ENCODE results near the gene TRERF1. TPM values are rescaled to one million over a fixed set of nuclear protein-coding genes. Genes with fewer than 3 reads are reported as not detected.

Gene TRERF1
- total and polyA plus RNA-seq, 5 donors = 1.2 to 3.1 (median 2.1) TPM

- no peak overlapping the region for H3K4me3 ChIP-seq (ENCODE audit: low read length)
- DNase-seq (no peak), ATAC-seq (peak; percentile 9 to 30)
- H3K27me3 ChIP-seq (ENCODE audit: control insufficient read depth, insufficient read depth) = no peaks in the 10 kb centered on the region
- H3K27ac ChIP-seq (ENCODE audit: low read length) = no peak overlapping the region
- H3K4me1 ChIP-seq (ENCODE audit: control insufficient read depth, insufficient read depth, low read length) = peaks cover 5% of the 10 kb centered on the region
- intact Hi-C loops (cut with DNase I) = loop anchor here in 1 of 4 donors (5.0 kb wide), 1 partner anchor 85 kb away; the partner anchor contains the start of gene TRERF1
- 53% methylated on average over 14 of the region's 14 CpGs for WGBS
- H3K9me3 ChIP-seq (ENCODE audit: control insufficient read depth, low read length) = no peaks in the 10 kb centered on the region
Observed at GRCh38 chr6:42367353-42368011, 84.2 kb downstream of the TRERF1 start.

DNA sequence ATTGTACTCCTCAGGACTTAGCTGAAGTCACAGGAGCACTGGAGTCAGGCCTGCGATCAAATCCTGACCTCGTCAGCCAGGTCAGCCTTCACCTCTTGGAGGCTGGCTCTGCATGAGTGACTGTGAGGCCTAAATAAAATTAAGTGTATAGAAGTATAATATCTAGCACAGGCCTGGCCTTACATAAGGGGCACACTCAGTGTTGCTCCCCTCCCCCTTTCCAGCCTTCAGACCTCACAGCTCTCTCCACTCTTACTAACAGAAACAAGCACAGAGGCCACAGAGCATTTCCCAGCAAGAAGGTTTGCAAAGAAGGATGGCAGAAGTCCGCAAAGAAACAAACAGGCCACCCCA, 84.8 kb downstream of the TRERF1 start:
- ATAC-seq (no peak), DNase-seq (no peak)
- no peaks in the 10 kb centered on the region for H3K9me3 ChIP-seq (ENCODE audit: control insufficient read depth, low read length)
- H3K27ac ChIP-seq (ENCODE audit: low read length) = no peak overlapping the region
- intact Hi-C loops (cut with DNase I) = loop anchor here in 1 of 4 donors (5.0 kb wide), 1 partner anchor 85 kb away; the partner anchor contains the start of gene TRERF1
- no peak overlapping the region for H3K4me3 ChIP-seq (ENCODE audit: low read length)
- H3K27me3 ChIP-seq (ENCODE audit: control insufficient read depth, insufficient read depth) = no peaks in the 10 kb centered on the region
- H3K4me1 ChIP-seq (ENCODE audit: control insufficient read depth, insufficient read depth, low read length) = peaks cover 5% of the 10 kb centered on the region
- WGBS = 85% methylated on average over 3 of the region's 3 CpGs

DNA sequence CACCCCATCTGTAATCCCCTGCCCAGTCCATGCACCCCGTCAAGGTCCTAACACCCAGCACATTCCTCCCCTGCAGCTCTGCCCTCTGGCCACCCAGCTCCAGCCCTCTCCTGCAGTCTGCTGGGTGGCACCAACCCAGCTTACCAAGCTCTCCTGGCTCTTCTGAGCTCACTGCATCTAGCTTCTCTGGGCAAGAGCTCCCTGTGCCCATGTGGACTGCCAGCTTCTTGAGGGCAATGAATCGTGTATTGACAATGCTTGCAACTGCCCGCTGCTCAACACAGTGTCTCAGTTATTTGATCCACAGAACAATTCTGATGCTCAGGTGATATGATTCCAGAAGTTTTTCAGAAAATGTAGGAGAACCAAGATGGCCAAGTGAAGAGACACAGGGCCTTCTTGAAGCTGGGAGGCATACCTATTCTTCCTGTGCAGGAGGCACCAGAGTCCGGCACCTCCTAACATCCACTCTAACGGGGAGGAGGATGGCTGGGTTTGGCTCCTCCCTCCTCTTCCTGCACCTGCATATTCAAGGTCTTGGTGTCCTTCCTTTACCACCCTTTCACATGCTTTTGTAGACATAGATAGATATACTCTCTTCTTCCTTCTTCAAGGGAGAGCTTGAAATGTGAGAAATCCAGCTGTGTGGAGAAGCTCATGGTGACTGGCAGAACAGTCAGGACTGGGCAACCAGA, 85.6 kb downstream of the TRERF1 start:
- intact Hi-C loops (cut with DNase I) = loop anchor here in 1 of 4 donors (5.0 kb wide), 1 partner anchor 86 kb away; the partner anchor contains the start of gene TRERF1
- DNase-seq (no peak), ATAC-seq (no peak)
- WGBS = 93% methylated on average over 5 of the region's 5 CpGs
- Histone ChIP-seq H3K27ac (ENCODE audit: low read length) (no peak overlapping the region), H3K4me1 (ENCODE audit: control insufficient read depth, insufficient read depth, low read length) (peaks cover 5% of the 10 kb centered on the region), H3K4me3 (ENCODE audit: low read length) (no peak overlapping the region), H3K27me3 (ENCODE audit: control insufficient read depth, insufficient read depth) (no peaks in the 10 kb centered on the region), H3K9me3 (ENCODE audit: control insufficient read depth, low read length) (no peaks in the 10 kb centered on the region)

GRCh38 chr6:42365021-42365420, 86.7 kb downstream of the TRERF1 start:
- ATAC-seq = no peak
- H3K9me3 ChIP-seq (ENCODE audit: control insufficient read depth, low read length) = no peaks in the 10 kb centered on the region
- H3K27ac ChIP-seq (ENCODE audit: low read length) = no peak overlapping the region
- intact Hi-C loops (cut with DNase I) = loop anchor here in 1 of 4 donors (5.0 kb wide), 1 partner anchor 87 kb away; the partner anchor contains the start of gene TRERF1
- H3K27me3 ChIP-seq (ENCODE audit: control insufficient read depth, insufficient read depth) = no peaks in the 10 kb centered on the region
- no peak overlapping the region for H3K4me3 ChIP-seq (ENCODE audit: low read length)
- 74% methylated on average over 8 of the region's 8 CpGs for WGBS
- DNase-seq = peak; percentile 28 to 68 (median 60)
- H3K4me1 ChIP-seq (ENCODE audit: control insufficient read depth, insufficient read depth, low read length) = peaks cover 5% of the 10 kb centered on the region

- DNase-seq = no peak
- intact Hi-C loops (cut with DNase I) = no loop called here
- ATAC-seq = no peak
Observed at GRCh38 chr6:42363926-42364849, 87.5 kb downstream of the TRERF1 start.

GRCh38 chr6:42361036-42361435, 90.7 kb downstream of the TRERF1 start:
- WGBS = 97% methylated on average over 3 of the region's 3 CpGs

More at GRCh38 chr6:42363926-42364849, 87.5 kb downstream of the TRERF1 start:
- 76% methylated on average over 8 of the region's 8 CpGs for WGBS
- H3K27ac ChIP-seq (ENCODE audit: low read length) = no peak overlapping the region
- no peaks in the 10 kb centered on the region for H3K27me3 ChIP-seq (ENCODE audit: control insufficient read depth, insufficient read depth)
- no peaks in the 10 kb centered on the region for H3K9me3 ChIP-seq (ENCODE audit: control insufficient read depth, low read length)
- H3K4me3 ChIP-seq (ENCODE audit: low read length) = no peak overlapping the region
- peaks cover 5% of the 10 kb centered on the region for H3K4me1 ChIP-seq (ENCODE audit: control insufficient read depth, insufficient read depth, low read length)

GRCh38 chr6:42359021-42359420, 92.7 kb downstream of the TRERF1 start:
- no peaks in the 10 kb centered on the region for H3K27me3 ChIP-seq (ENCODE audit: control insufficient read depth, insufficient read depth)
- intact Hi-C loops (cut with DNase I) = no loop called here
- no peak for DNase-seq
- H3K4me3 ChIP-seq (ENCODE audit: low read length) = no peak overlapping the region
- ATAC-seq = no peak
- H3K27ac ChIP-seq (ENCODE audit: low read length) = no peak overlapping the region
- H3K4me1 ChIP-seq (ENCODE audit: control insufficient read depth, insufficient read depth, low read length) = no peaks in the 10 kb centered on the region
- whole genome bisulfite sequencing = 91% methylated on average over 5 of the region's 5 CpGs
- no peaks in the 10 kb centered on the region for H3K9me3 ChIP-seq (ENCODE audit: control insufficient read depth, low read length)

More at GRCh38 chr6:42361036-42361435, 90.7 kb downstream of the TRERF1 start:
- Histone ChIP-seq H3K4me3 (ENCODE audit: low read length) (no peak overlapping the region), H3K27ac (ENCODE audit: low read length) (no peak overlapping the region), H3K9me3 (ENCODE audit: control insufficient read depth, low read length) (no peaks in the 10 kb centered on the region), H3K27me3 (ENCODE audit: control insufficient read depth, insufficient read depth) (no peaks in the 10 kb centered on the region), H3K4me1 (ENCODE audit: control insufficient read depth, insufficient read depth, low read length) (no peaks in the 10 kb centered on the region)
- DNase-seq = no peak
- intact Hi-C loops (cut with DNase I) = no loop called here
- no peak for ATAC-seq

GRCh38 chr6:42355416-42355815, 96.3 kb downstream of the TRERF1 start:
- H3K4me3 ChIP-seq (ENCODE audit: low read length) = no peak overlapping the region
- intact Hi-C loops (cut with DNase I) = no loop called here
- H3K4me1 ChIP-seq (ENCODE audit: control insufficient read depth, insufficient read depth, low read length) = no peaks in the 10 kb centered on the region
- no peak for ATAC-seq
- no peak for DNase-seq
- no peaks in the 10 kb centered on the region for H3K27me3 ChIP-seq (ENCODE audit: control insufficient read depth, insufficient read depth)
- H3K27ac ChIP-seq (ENCODE audit: low read length) = no peak overlapping the region
- WGBS = 72% methylated on average over 3 of the region's 3 CpGs
- H3K9me3 ChIP-seq (ENCODE audit: control insufficient read depth, low read length) = no peaks in the 10 kb centered on the region

GRCh38 chr6:42354702-42355101, 97.0 kb downstream of the TRERF1 start:
- Histone ChIP-seq H3K9me3 (ENCODE audit: control insufficient read depth, low read length) (no peaks in the 10 kb centered on the region), H3K4me3 (ENCODE audit: low read length) (no peak overlapping the region), H3K27ac (ENCODE audit: low read length) (no peak overlapping the region), H3K27me3 (ENCODE audit: control insufficient read depth, insufficient read depth) (no peaks in the 10 kb centered on the region), H3K4me1 (ENCODE audit: control insufficient read depth, insufficient read depth, low read length) (no peaks in the 10 kb centered on the region)
- intact Hi-C loops (cut with DNase I) = no loop called here
- WGBS = 86% methylated on average over 1 of the region's 1 CpG
- ATAC-seq (no peak), DNase-seq (no peak)

DNA sequence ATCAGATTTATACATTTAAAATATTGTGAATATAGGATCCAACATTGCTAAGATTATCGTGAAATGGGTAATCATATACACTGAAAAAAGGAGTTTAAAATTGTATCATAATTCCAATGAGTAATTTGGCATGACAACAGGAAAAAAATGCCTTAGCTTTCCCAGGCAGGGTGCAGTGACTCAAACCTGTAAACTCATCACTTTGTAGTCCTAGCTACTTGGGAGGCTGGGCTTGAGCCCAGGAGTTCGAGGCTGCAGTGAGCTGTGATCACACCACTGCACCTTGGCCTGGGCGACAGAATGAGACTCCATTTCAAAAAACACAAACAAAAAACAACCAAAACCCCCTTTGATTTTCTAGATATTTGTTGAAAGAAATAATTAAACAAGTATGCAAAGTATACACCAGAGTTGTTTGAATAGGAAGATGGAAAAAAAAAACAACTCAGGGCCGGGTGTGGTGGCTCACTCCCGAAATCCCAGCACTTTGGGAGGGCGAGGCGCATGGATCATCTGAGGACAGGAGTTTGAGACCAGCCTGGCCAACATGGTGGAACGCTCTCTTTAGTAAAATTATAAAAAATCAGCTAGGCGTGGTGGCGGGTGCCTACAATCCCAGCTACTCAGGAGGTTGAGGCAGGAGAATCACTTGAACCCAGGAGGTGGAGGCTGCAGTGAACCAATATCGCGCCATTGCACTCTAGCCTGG, 98.7 kb downstream of the TRERF1 start:
- no peak for ATAC-seq
- no peak overlapping the region for H3K27ac ChIP-seq (ENCODE audit: low read length)
- intact Hi-C loops (cut with DNase I) = no loop called here
- WGBS = 95% methylated on average over 12 of the region's 12 CpGs
- H3K27me3 ChIP-seq (ENCODE audit: control insufficient read depth, insufficient read depth) = no peaks in the 10 kb centered on the region
- no peak overlapping the region for H3K4me3 ChIP-seq (ENCODE audit: low read length)
- DNase-seq = no peak
- no peaks in the 10 kb centered on the region for H3K4me1 ChIP-seq (ENCODE audit: control insufficient read depth, insufficient read depth, low read length)
- no peaks in the 10 kb centered on the region for H3K9me3 ChIP-seq (ENCODE audit: control insufficient read depth, low read length)
